ENCODE measurements around the gene DRC7. TPM values are rescaled to one million over a fixed set of nuclear protein-coding genes. Genes with fewer than 3 reads are reported as not detected.
A peak's percentile ranks its signal among the peaks of the same experiment; 100 is the strongest.

The DRC7 gene
- total RNA-seq, 1 donor from 2014 or later: not detected

DNA sequence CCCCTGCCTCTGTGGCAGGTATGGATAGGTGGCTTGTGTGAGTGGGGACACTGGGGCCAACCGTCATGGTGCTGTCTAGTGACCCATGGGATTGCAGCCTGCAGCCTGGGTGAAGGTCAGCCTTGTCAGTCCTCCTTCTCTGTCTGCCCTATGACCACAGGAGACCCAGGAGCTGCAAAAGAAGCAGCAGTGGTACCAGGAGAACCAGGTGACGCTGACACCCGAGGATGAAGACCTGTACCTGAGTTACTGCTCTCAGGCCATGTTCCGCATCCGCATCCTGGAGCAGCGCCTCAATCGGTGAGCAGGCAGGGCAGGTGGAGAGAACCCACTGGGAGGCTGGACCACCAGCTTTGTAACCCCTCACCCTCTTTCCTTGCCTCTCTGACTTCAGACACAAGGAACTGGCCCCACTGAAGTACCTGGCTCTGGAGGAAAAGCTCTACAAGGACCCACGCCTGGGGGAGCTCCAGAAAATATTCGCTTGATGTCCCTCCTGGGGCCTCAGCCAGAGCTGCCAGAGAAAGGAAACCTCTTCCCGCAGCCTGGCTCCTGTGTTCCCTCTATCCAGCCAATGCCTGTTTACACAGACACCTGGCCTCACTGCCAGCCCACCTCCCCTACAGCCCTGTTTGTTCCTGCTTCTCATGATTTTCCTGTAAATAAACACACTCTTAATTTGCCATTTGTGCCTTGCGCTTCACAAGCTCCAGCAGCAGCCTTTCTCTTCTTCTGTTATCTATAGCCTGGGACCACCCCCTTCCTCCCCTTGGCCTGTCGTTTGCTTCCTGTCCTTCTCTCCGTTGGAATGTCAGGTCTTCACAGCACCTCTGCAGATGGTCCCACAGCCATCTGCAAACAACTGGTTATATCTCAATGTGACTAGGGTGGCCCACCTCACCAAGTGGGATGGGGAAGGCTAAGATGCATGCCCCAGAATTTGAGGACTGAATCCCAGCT is 36.4 kb downstream of the DRC7 start:
- Mint-ChIP-seq H3K4me3 (ENCODE audit: unreplicated experiment) (no peak overlapping the region), H3K27ac (ENCODE audit: unreplicated experiment) (peak overlapping the region; percentile 28), H3K27me3 (ENCODE audit: unreplicated experiment) (peaks cover 11% of the 10 kb centered on the region), H3K36me3 (ENCODE audit: unreplicated experiment) (no peaks in the 10 kb centered on the region), H3K9me3 (ENCODE audit: unreplicated experiment) (peaks cover 7% of the 10 kb centered on the region), H3K4me1 (ENCODE audit: low read depth, unreplicated experiment) (peaks cover 1% of the 10 kb centered on the region)
- no peak for DNase-seq
- no peak for TF ChIP-seq CTCF (IDR thresholded peaks at IDR 0.05; ENCODE audit: partially characterized antibody, unreplicated experiment)

DNA sequence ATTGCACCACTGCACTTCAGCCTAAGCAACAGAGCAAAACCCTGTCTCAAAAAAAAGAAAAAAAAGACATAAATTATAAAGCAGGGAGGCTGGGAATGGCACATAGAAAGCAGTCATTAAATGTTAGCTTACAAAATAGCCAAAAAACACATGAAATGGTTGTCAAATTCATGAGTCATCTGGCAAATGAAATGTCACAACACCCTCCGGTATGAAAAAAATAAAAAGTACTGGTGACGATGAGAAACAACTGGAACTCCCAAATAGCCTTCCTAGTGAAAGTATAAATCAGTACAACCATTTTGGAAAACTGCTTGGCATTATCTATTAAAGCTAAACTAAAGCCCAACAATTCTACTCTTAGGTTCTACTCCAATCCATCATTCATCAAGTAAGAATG is 37.4 kb downstream of the DRC7 start:
- DNase-seq: no peak
- H3K36me3 Mint-ChIP-seq (ENCODE audit: unreplicated experiment): no peaks in the 10 kb centered on the region
- no peak overlapping the region for H3K27ac Mint-ChIP-seq (ENCODE audit: unreplicated experiment)
- peaks cover 7% of the 10 kb centered on the region for H3K9me3 Mint-ChIP-seq (ENCODE audit: unreplicated experiment)
- H3K27me3 Mint-ChIP-seq (ENCODE audit: unreplicated experiment): peaks cover 13% of the 10 kb centered on the region
- H3K4me3 Mint-ChIP-seq (ENCODE audit: unreplicated experiment): no peak overlapping the region
- peaks cover 6% of the 10 kb centered on the region for H3K4me1 Mint-ChIP-seq (ENCODE audit: low read depth, unreplicated experiment)
- TF ChIP-seq CTCF (IDR thresholded peaks at IDR 0.05; ENCODE audit: partially characterized antibody, unreplicated experiment): no peak

DNA sequence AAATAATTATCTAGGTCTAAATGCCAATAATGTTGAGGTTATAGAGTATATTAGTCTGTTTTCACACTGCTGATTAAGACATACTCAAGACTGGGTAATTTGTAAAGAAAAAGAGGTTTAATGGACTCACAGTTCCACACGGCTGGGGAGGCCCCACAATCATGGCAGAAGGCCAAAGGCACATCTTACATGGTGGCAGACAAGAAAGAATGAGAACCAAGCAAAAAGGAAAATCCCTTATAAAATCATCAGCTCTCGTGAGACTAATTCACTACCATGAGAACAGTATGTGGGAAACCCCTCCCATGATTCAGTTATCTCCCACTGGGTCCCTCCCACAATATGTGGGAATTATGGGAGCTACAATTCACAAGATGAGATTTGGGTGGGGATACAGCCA is 38.1 kb downstream of the DRC7 start:
- H3K9me3 Mint-ChIP-seq (ENCODE audit: unreplicated experiment): peaks cover 7% of the 10 kb centered on the region
- peaks cover 11% of the 10 kb centered on the region for H3K27me3 Mint-ChIP-seq (ENCODE audit: unreplicated experiment)
- no peaks in the 10 kb centered on the region for H3K36me3 Mint-ChIP-seq (ENCODE audit: unreplicated experiment)
- TF ChIP-seq CTCF (IDR thresholded peaks at IDR 0.05; ENCODE audit: partially characterized antibody, unreplicated experiment): no peak
- H3K4me1 Mint-ChIP-seq (ENCODE audit: low read depth, unreplicated experiment): peaks cover 12% of the 10 kb centered on the region
- no peak overlapping the region for H3K27ac Mint-ChIP-seq (ENCODE audit: unreplicated experiment)
- DNase-seq: no peak
- H3K4me3 Mint-ChIP-seq (ENCODE audit: unreplicated experiment): no peak overlapping the region

GRCh38 chr16:57734308-57734924 is 39.8 kb downstream of the DRC7 start:
- Mint-ChIP-seq H3K36me3 (ENCODE audit: unreplicated experiment) (no peaks in the 10 kb centered on the region), H3K27ac (ENCODE audit: unreplicated experiment) (peak overlapping the region; percentile 99), H3K4me3 (ENCODE audit: unreplicated experiment) (peak overlapping the region; percentile 95), H3K4me1 (ENCODE audit: low read depth, unreplicated experiment) (peaks cover 16% of the 10 kb centered on the region), H3K27me3 (ENCODE audit: unreplicated experiment) (peaks cover 10% of the 10 kb centered on the region), H3K9me3 (ENCODE audit: unreplicated experiment) (peaks cover 7% of the 10 kb centered on the region)
- DNase-seq: no peak
- no peak for TF ChIP-seq CTCF (IDR thresholded peaks at IDR 0.05; ENCODE audit: partially characterized antibody, unreplicated experiment)

All from glutamatergic neuron (in vitro differentiated cells).